Measurements from ENCODE around the gene DENND4B.

DENND4B gene

GRCh38 chr1:153945131-153945794, 1.3 kb downstream of the DENND4B start:
- Histone ChIP-seq H3K9me2 (replicated peaks; ENCODE audit: control insufficient read depth, low read length) (no peaks in the 10 kb centered on the region), H3K27me3 (ENCODE audit: control insufficient read depth, low read length) (no peaks in the 10 kb centered on the region), H3K4me1 (ENCODE audit: control insufficient read depth, low read length) (peaks cover 52% of the 10 kb centered on the region), H3K79me2 (ENCODE audit: control insufficient read depth, low read length) (peaks cover 38% of the 10 kb centered on the region), H3K4me3 (ENCODE audit: low read length) (peak overlapping the region; percentile 76), H4K20me1 (ENCODE audit: control insufficient read depth, insufficient read depth, low read depth, low read length) (no peaks in the 10 kb centered on the region), H3K4me2 (ENCODE audit: low read length) (peak overlapping the region; percentile 86), H3F3A (ENCODE audit: control insufficient read depth, insufficient read depth) (peaks cover 21% of the 10 kb centered on the region), H3K9me3 (ENCODE audit: control insufficient read depth, insufficient read depth, low read length) (no peaks in the 10 kb centered on the region), H3K27ac (ENCODE audit: low read depth, low read length) (peak overlapping the region; percentile 90), H3K36me3 (ENCODE audit: control insufficient read depth, low read length) (peaks cover 85% of the 10 kb centered on the region)
- TF ChIP-seq, protein P1, sequence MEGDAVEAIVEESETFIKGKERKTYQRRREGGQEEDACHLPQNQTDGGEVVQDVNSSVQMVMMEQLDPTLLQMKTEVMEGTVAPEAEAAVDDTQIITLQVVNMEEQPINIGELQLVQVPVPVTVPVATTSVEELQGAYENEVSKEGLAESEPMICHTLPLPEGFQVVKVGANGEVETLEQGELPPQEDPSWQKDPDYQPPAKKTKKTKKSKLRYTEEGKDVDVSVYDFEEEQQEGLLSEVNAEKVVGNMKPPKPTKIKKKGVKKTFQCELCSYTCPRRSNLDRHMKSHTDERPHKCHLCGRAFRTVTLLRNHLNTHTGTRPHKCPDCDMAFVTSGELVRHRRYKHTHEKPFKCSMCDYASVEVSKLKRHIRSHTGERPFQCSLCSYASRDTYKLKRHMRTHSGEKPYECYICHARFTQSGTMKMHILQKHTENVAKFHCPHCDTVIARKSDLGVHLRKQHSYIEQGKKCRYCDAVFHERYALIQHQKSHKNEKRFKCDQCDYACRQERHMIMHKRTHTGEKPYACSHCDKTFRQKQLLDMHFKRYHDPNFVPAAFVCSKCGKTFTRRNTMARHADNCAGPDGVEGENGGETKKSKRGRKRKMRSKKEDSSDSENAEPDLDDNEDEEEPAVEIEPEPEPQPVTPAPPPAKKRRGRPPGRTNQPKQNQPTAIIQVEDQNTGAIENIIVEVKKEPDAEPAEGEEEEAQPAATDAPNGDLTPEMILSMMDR (IDR thresholded peaks at IDR 0.05; ENCODE audit: low read depth, low read length, poor library complexity, severe bottlenecking), result no peak
- TF ChIP-seq EZH2phosphoT487 (IDR thresholded peaks at IDR 0.05; ENCODE audit: borderline replicate concordance, low read length), result no peak

GRCh38 chr1:153944827-153945117, 1.7 kb downstream of the DENND4B start:
- peak overlapping the region; percentile 86 for H3K4me2 ChIP-seq (ENCODE audit: low read length)
- no peak for TF ChIP-seq EZH2phosphoT487 (IDR thresholded peaks at IDR 0.05; ENCODE audit: borderline replicate concordance, low read length)
- TF ChIP-seq, protein P1 (IDR thresholded peaks at IDR 0.05; ENCODE audit: low read depth, low read length, poor library complexity, severe bottlenecking), result no peak
- peaks cover 17% of the 10 kb centered on the region for H3F3A ChIP-seq (ENCODE audit: control insufficient read depth, insufficient read depth)
- no peaks in the 10 kb centered on the region for H3K27me3 ChIP-seq (ENCODE audit: control insufficient read depth, low read length)
- peaks cover 34% of the 10 kb centered on the region for H3K79me2 ChIP-seq (ENCODE audit: control insufficient read depth, low read length)
- H3K4me3 ChIP-seq (ENCODE audit: low read length), result peak overlapping the region; percentile 76
- H3K36me3 ChIP-seq (ENCODE audit: control insufficient read depth, low read length), result peaks cover 85% of the 10 kb centered on the region
- no peaks in the 10 kb centered on the region for H4K20me1 ChIP-seq (ENCODE audit: control insufficient read depth, insufficient read depth, low read depth, low read length)
- no peaks in the 10 kb centered on the region for H3K9me2 ChIP-seq (replicated peaks; ENCODE audit: control insufficient read depth, low read length)
- H3K9me3 ChIP-seq (ENCODE audit: control insufficient read depth, insufficient read depth, low read length), result no peaks in the 10 kb centered on the region
- peaks cover 47% of the 10 kb centered on the region for H3K4me1 ChIP-seq (ENCODE audit: control insufficient read depth, low read length)
- peak overlapping the region; percentile 90 for H3K27ac ChIP-seq (ENCODE audit: low read depth, low read length)

- TF ChIP-seq EZH2phosphoT487 (IDR thresholded peaks at IDR 0.05; ENCODE audit: borderline replicate concordance, low read length), result no peak
- TF ChIP-seq, protein P1 (IDR thresholded peaks at IDR 0.05; ENCODE audit: low read depth, low read length, poor library complexity, severe bottlenecking), result no peak
- Histone ChIP-seq H3K4me1 (ENCODE audit: control insufficient read depth, low read length) (peaks cover 41% of the 10 kb centered on the region), H3F3A (ENCODE audit: control insufficient read depth, insufficient read depth) (peaks cover 17% of the 10 kb centered on the region), H3K36me3 (ENCODE audit: control insufficient read depth, low read length) (peaks cover 86% of the 10 kb centered on the region), H3K27ac (ENCODE audit: low read depth, low read length) (peak overlapping the region; percentile 90), H3K9me3 (ENCODE audit: control insufficient read depth, insufficient read depth, low read length) (no peaks in the 10 kb centered on the region), H4K20me1 (ENCODE audit: control insufficient read depth, insufficient read depth, low read depth, low read length) (no peaks in the 10 kb centered on the region), H3K27me3 (ENCODE audit: control insufficient read depth, low read length) (no peaks in the 10 kb centered on the region), H3K79me2 (ENCODE audit: control insufficient read depth, low read length) (peaks cover 34% of the 10 kb centered on the region), H3K9me2 (replicated peaks; ENCODE audit: control insufficient read depth, low read length) (no peaks in the 10 kb centered on the region), H3K4me3 (ENCODE audit: low read length) (peak overlapping the region; percentile 76), H3K4me2 (ENCODE audit: low read length) (peak overlapping the region; percentile 86)
Measured at GRCh38 chr1:153944005-153944826, 2.3 kb downstream of the DENND4B start.

Measured in DOHH2 (cell line).